Measurements from ENCODE around the gene SNX22.
"Not testable (repeated sequence)": the region's sequence is repeated elsewhere in the genome, so short reads cannot be mapped to it uniquely, and the experiment has no call there.

DNA sequence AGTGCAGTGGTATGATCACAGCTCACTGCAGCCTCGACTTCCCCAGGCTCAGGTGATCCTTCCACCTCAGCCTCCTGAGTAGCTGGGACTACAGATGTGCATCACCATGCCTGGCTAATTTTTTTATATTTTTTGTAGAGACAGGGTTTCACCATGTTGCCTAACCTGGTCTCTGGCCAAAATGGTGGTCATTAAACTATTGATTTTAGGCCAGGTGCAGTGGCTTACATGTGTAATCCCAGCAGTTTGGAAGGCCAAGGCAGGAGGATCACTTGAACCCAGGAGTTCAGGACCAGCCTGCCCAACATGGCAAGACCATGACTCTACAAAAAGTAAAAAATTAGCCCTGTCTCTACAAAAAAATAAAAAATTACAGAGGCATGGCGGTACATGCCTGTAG is 31.2 kb upstream of the SNX22 start:
- TF ChIP-seq, protein P1, sequence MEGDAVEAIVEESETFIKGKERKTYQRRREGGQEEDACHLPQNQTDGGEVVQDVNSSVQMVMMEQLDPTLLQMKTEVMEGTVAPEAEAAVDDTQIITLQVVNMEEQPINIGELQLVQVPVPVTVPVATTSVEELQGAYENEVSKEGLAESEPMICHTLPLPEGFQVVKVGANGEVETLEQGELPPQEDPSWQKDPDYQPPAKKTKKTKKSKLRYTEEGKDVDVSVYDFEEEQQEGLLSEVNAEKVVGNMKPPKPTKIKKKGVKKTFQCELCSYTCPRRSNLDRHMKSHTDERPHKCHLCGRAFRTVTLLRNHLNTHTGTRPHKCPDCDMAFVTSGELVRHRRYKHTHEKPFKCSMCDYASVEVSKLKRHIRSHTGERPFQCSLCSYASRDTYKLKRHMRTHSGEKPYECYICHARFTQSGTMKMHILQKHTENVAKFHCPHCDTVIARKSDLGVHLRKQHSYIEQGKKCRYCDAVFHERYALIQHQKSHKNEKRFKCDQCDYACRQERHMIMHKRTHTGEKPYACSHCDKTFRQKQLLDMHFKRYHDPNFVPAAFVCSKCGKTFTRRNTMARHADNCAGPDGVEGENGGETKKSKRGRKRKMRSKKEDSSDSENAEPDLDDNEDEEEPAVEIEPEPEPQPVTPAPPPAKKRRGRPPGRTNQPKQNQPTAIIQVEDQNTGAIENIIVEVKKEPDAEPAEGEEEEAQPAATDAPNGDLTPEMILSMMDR (IDR thresholded peaks at IDR 0.05; ENCODE audit: insufficient read depth, low read length) = not testable (repeated sequence)
- TF ChIP-seq POLR2AphosphoS5 (IDR thresholded peaks at IDR 0.05; ENCODE audit: low read depth) = not testable (repeated sequence)
